ENCODE data around the gene AKAP8L. TPM values are rescaled to one million over a fixed set of nuclear protein-coding genes. Genes with fewer than 3 reads are reported as not detected.
A peak's percentile ranks its signal among the peaks of the same experiment; 100 is the strongest.
"Not testable (repeated sequence)": the region's sequence is repeated elsewhere in the genome, so short reads cannot be mapped to it uniquely, and the experiment has no call there.

The AKAP8L gene
- total RNA-seq, 1 donor: 61.3 TPM

GRCh38 chr19:15354566-15355296 is 64.1 kb downstream of the AKAP8L start:
- no peak overlapping the region for H3K4me3 ChIP-seq (ENCODE audit: low read depth, low read length)
- DNase-seq (ENCODE audit: low read depth): no peak
- TF ChIP-seq CTCF (IDR thresholded peaks at IDR 0.05; ENCODE audit: insufficient read depth, low read depth, low read length): no peak

- no peak for DNase-seq (ENCODE audit: low read depth)
- TF ChIP-seq CTCF (IDR thresholded peaks at IDR 0.05; ENCODE audit: insufficient read depth, low read depth, low read length): no peak
Observed at GRCh38 chr19:15353908-15354307, 64.9 kb downstream of the AKAP8L start.

GRCh38 chr19:15352535-15352934 is 66.3 kb downstream of the AKAP8L start:
- H3K4me3 ChIP-seq (ENCODE audit: low read depth, low read length); DNase-seq (ENCODE audit: low read depth): not testable (repeated sequence)

More at GRCh38 chr19:15353908-15354307, 64.9 kb downstream of the AKAP8L start:
- H3K4me3 ChIP-seq (ENCODE audit: low read depth, low read length): no peak overlapping the region

GRCh38 chr19:15341328-15341727 is 77.5 kb downstream of the AKAP8L start:
- DNase-seq (ENCODE audit: low read depth); H3K4me3 ChIP-seq (ENCODE audit: low read depth, low read length): not testable (repeated sequence)

- H3K4me3 ChIP-seq (ENCODE audit: low read depth, low read length): no peak overlapping the region
- DNase-seq (ENCODE audit: low read depth): no peak
- TF ChIP-seq CTCF (IDR thresholded peaks at IDR 0.05; ENCODE audit: insufficient read depth, low read depth, low read length): no peak
Observed at GRCh38 chr19:15340086-15340485, 78.7 kb downstream of the AKAP8L start.

- H3K4me3 ChIP-seq (ENCODE audit: low read depth, low read length): no peak overlapping the region
- no peak for TF ChIP-seq CTCF (IDR thresholded peaks at IDR 0.05; ENCODE audit: insufficient read depth, low read depth, low read length)
- DNase-seq (ENCODE audit: low read depth): peak; percentile 64
Observed at GRCh38 chr19:15337202-15337601, 81.6 kb downstream of the AKAP8L start.

- not testable (repeated sequence) for H3K4me3 ChIP-seq (ENCODE audit: low read depth, low read length); DNase-seq (ENCODE audit: low read depth)
Observed at GRCh38 chr19:15335992-15336391, 82.8 kb downstream of the AKAP8L start.

GRCh38 chr19:15332311-15332996 is 86.3 kb downstream of the AKAP8L start, which contains the start of gene BRD4:
Gene BRD4, minus strand, starts transcription at chr19:15332539. Its CDS starts 59,440 bp downstream, at chr19:15273099.
- peak within 1 kb of the TSS; percentile 83 for H3K4me3 ChIP-seq (ENCODE audit: low read depth, low read length)
- no peak for TF ChIP-seq CTCF (IDR thresholded peaks at IDR 0.05; ENCODE audit: insufficient read depth, low read depth, low read length)
- DNase-seq (ENCODE audit: low read depth): peak; percentile 55

All from fibroblast of villous mesenchyme (primary cell).